Kidney tubule cell (primary cell): Measurements from ENCODE around the gene LITAF.
"Not testable (repeated sequence)": the region's sequence is repeated elsewhere in the genome, so short reads cannot be mapped to it uniquely, and the experiment has no call there.

Source experiments
- DNase-seq: peaks from one replicate; pipeline ENCODE4 v3.0.0-alpha.2; 2018; ENCODE audit warnings: low spot score

The LITAF gene

DNA sequence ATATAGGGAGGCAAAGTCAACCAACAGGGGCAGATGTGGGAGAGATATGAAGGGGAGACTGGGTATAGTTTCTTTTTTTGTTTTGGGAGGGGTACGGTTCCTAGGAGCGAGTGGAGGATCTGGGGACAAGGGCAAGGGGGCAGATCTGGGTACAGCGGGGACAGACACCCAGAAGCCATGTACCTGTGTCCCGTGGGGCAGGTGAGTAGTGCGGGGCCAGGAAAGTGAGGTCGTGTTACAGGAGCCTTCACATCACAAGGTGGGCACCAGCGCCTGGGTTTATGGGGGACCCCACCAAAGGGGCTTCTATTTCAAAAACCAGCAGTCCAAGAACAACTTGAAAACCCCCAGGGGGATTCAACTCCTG is 11.5 kb downstream of the LITAF start:
- no peak for DNase-seq

DNA sequence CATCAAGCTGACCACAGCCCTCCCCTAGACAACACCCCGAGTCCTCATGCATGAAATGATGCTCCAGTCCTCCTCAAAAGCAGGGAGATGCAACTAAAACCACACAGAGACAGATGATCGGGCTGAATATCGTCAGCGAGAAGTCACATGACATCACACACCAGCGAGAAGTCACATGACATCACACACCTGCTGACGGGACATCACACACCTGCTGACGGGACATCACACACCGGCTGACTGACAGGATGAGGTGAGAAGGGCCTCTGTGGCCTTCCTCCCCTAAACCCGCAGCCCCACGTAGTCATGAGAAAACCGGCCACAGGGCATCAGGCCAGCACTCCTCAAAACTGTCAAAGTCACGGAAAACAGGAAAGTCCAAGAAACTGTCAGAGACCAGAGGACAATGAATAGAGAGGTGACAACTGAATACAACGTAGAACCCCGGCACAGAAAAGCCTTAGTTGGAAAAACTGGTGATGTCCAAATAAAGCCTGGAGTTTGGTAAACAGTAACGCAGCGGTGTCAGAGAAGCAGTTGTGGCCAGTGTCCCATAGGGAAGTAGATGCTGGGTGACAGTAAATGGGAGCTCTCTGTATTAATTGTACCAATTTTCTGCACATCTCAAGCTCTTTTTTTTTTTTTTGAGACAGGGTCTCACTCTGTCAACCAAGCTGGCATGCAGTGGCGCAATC is 14.3 kb downstream of the LITAF start:
- no peak for DNase-seq

DNA sequence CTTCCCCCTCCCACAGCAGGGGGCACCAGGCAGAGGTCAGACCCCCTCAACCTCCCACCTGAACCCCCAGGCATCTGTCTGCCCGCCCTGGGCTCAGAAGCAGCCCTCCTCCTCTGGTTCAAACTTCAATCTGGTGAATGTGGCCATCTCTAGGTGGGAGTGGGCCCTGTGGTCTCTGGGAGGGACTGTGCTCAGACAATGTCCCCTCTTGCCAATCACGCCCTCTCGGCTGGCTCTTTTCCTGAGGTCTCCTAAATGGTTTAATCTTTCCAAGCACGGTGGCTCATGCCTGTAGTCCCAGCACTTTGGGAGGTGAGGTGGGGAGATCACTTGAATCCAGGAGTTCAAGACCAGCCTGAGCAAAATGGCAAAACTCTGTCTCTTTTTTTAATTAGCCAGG is 15.2 kb downstream of the LITAF start:
- DNase-seq, result no peak

DNA sequence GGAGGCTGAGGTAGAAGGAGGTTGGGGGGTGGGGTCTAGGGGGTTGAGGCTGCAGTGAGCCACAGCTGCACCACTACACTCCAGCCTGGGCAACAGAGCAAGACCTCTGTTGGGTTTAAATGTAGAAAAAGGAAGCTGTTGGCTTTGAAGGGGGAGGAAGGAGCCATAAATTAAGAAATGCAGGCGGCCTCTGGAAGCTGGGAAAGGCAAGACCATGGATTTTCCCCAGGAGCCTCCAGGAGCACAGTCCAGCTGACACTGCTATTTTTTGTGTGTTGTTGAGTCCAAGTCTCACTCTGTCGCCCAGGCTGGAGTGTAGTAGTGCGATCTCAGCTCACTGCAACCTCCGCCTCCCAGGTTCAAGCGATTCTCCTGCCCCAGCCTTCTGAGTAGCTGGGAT is 15.9 kb downstream of the LITAF start:
- DNase-seq, result no peak

DNA sequence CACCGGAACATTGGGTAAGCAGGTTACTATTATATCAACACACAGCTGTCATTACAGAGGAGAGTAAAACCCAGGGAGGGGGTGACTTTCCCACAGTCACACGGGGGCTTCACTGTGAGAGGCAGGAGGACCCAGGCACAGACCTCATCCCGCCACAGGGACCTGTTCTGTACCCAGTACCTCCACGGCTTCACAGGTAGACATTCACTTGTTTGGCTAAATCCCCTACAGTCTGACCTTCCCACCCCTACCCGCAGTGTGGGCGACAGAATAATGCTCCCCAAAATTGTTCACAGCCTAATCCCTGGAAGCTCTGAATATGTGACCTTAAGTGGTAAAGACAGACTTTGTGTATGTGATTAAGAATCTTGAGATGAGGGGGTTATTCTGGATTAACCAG is 16.5 kb downstream of the LITAF start:
- no peak for DNase-seq

DNA sequence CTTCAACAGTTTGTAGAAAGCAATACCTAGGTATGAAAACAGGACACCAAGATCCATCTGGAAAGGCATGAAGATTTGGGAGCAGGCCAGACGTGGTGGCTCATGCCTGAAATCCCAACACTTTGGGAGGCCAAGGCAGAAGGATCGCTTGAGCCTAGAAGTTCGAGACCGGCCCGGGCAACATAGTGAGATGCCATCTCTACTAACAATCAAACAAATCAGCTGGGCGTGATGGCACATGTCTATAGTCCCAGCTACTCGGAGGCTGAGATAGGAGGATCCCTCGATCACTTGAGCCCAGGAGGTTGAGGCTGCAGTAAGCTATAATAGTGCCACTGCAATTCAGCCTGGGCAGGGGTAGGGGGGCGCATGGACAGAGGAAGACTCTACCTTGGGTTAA is 20.3 kb downstream of the LITAF start:
- no peak for DNase-seq

DNA sequence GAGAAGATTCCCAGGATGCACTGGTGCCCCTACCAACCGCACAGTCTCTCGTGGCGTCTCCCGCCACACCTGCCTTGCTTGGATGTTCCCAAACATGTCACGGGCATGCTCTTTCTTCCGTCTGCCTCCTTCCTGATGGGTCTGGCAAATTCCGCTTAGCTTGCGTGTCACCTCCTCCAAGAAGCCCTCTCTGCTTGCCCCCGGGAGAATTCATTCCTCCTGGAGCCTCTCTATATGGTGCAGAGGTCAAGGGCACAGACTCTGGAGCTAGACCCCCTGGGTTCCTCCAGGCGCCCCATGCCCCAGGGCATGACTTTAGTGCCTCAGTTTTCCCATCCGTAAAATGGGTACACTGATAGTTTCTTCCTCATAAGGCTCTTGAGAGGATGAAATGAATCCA is 21.1 kb downstream of the LITAF start:
- no peak for DNase-seq

DNA sequence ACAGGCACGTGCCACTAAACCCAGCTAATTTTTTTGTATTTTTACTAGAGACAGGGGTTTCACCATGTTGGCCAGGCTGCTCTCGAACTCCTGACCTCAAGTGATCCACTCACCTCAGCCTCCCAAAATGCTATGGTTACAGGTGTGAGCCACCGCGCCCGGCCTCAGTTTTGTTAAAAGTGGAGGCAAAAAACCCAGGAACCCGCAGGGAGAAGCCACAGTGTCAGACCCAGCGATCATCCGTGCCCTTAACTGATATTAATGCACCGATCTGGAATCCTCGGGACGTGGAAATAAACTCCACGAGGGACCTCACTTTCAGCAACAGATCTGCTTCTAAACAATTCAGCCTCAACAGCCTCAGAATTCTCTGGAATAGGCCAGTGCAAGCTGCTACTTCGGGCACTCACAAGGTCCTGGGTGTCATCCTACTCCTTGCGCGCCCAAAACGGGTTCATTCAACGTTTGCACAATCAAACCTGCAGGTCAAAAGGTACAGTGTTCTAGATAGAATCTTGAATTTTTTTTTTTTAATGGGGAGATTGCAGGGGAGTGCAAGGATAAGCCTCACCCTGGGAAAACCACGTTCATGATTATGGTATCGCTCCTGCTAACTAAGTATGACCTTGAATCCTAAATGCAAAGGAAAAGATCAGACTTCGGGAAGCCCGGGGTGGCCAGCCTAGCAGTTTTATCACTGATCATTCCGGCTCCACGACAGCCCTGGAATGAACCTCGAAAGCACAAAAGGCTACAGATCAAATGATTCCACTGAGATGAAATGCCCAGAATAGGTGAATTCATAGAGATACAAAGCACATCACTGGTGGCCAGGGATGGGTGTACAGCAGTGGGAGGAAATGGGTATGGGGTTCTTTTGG is 22.4 kb downstream of the LITAF start:
- no peak for DNase-seq

DNA sequence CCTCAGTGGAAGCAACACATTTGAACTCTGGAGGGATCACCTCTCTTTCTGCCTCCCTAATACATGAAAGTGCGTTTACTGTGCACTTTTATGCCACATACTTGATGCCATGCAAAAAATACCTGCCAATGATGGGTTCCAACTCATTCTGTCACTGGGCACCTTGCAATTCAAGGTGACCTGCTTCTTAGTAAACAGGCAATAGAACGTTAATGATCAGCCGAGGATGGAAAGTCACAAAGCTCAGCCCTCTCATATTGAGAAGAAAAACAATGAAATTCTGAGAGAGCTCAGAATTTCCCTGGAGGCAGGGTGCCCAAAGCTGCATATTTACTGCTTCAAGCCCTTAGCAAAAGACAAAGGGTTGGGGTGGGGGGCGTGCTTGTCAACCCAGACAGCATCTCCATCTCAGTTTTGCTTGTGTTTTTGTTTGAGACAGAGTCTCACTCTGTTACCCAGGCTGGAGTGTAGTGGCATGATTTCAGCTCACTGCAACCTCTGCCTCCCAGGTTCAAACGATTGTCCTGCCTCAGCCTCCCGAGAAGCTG is 23.2 kb downstream of the LITAF start:
- DNase-seq, result peak; percentile 47

DNA sequence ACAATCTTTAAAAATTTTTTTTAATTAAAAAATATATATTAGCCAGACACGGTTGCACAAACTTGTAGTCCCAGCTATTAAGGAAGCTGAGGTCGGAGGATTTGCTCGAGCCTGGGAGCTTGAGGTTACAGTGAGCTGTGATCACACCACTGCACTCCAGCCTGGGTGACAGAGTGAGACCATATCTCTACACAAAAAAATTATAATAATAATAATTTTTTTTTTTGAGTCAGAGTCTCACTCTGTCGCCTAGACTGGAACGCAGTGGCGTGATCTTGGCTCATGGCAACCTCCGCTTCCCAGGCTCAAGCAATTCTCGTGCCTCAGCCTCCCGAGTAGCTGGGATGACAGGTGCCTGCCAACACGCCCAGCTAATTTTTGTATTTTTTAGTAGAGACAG is 23.8 kb downstream of the LITAF start:
- DNase-seq, result no peak

DNA sequence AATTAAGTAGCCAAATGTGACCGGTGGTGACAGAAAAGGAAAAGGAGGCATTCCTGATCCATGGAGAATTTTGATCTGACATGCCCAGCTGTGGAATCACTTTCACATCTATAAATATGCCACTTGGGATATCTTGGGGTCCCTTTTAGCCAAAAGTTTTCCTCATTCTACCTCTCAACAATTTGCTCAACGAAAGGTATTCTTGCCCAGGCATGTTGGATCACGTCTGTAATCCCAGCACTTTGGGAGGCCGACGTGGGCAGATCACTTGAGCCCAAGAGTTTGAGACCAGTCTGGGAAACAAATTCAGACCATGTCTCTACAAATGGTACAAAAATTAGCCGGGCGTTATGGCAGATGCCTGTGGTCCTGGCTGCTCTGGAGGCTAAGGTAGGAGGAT is 24.3 kb downstream of the LITAF start:
- no peak for DNase-seq

DNA sequence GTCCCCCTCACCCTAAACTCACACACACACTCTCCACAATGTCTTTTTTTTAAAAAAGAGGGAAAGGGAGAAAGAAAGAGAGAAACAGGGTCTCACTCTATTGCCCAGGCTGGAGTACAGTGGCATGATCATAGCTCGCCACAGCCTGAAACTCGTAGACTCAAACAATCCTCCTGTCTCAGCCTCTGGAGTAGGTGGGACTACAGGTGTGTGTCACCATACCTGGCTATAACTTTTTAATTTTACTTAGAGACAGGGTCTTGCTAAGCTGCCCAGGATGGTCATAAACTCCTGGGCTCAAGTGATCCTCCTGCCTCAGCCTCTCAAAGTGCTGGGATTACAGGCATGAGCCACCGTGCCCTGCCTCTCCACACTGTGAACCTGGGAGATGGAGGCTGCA is 24.9 kb downstream of the LITAF start:
- DNase-seq, result no peak

DNA sequence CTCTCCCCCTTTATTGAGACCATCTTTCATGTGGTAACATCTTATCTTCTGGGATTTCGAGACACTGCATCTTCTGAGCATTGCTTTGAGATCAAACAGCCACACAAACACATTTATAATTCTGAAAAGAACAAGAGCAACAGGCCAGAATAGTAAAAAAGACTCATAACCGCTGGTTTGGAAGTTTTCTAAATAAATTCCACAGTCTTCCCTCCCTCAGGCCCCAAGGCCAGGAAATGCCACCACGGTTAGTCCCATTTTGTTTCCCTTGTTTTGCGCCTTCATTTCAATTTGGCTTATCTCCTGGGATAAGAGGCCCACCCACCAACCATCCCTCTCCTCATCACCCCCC is 25.3 kb downstream of the LITAF start:
- DNase-seq, result no peak

DNA sequence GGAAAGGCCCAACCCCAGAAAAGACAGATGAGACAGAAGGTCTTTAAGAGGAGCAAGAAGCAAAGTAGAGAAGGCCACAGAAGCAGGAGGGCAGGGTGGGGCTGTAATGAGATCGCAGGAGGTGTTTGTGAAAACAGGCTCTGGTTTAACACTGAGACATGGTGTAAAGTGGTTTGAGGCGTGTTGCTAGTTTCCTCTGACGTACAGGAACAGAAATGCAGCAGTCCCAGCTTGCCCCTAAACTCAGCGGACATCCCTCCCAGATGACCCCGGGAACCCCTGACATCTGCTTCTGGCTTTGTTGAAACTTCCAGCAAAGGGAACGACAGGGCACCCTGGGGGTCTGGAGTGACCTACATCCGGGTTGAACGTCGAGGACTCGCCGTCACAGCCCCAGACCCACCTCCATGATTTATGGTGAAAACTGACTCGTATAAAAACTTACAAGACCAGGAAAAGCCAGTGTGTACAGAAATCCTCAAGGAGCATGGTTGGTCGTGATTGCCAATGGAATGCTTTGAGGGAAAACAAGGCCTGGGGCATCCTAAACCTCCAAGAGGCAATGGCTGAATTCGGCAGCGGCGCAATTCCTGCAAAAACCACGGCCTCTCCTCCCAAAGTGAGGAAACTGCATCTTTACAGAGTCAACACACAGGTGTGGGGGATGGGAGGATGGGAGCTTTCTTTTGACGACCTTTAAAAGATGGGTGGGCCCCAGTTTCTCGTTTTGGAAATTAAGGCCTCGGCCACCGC is 25.8 kb downstream of the LITAF start:
- no peak for DNase-seq

DNA sequence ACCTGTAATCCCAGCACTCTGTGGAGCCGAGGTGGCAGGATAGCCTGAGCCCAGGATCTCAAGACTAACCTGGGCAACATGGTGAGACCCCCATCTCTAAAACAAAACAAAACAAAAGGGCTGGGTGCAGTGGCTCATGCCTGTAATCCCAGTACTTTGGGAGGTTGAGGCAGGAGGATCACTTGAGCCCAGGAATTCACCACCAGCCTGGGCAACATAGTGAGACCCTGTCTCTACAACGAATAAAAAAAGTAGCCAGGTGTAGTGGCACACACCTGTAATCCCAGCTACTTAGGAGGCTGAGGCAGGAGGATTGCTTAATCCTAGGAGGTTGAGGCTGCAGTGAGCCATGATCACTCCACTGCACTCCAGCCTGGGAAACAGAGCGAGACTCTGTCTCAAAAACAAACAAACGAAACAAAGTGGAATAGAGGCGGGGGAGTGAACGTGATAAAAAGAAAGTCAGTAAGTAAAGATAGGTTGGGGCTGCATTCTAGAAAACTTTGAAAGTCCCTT is 28.4 kb downstream of the LITAF start:
- DNase-seq, result not testable (repeated sequence)

DNA sequence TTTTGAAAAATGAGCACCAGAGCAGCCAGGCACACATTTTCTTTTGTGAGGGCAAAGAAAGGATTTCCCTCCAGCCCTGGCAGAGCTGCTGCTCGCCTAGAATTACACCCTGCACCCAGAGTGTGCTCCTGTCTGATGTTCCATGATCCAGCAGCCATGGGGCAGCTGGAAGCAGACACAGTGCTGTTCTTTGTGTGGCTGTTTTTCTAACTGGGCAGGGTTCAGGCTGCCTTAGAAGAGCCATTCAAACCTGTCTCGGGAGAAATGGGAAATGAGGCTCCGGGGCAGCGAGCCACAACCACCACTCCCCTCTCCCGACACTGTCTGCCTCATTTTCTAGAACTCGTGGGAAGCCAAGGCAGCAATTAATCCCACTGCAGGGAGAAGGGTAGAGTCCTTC is 28.9 kb downstream of the LITAF start:
- no peak for DNase-seq

DNA sequence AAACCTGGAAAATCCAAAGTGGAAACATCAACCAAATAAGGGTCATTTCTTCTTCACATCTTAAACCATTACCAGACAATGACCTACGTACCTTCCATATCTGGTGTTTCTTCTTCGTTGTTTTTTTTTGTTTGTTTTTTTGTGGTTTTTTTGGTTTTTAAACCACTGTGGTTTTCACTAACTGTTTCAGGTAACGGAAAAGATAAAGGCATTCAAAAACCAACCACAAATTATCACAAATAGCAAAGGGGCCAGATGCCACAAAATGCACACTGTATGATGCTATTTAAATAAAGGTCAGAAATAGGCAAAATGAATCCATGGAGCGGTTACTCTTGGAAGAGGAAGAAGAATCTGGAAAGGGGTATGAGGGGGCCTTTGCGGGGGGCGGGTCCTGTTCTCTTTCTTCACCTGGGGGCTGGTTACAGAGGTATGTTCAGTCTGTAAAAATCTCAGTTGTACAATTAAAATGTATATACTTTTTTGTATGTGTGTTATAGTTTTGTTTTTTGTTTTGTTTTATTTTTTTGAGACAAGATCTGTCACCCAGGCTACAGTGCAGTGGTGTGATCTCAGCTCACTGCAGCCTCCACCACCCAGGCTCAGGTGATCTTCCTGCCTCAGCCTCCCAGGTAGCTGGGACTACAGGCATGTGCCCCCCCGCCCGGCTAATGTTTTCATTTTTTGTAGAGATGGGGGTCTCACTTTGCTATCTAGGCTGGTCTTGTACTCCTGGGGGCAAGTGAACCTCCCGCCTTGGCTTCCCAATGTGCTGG is 29.6 kb downstream of the LITAF start:
- no peak for DNase-seq

DNA sequence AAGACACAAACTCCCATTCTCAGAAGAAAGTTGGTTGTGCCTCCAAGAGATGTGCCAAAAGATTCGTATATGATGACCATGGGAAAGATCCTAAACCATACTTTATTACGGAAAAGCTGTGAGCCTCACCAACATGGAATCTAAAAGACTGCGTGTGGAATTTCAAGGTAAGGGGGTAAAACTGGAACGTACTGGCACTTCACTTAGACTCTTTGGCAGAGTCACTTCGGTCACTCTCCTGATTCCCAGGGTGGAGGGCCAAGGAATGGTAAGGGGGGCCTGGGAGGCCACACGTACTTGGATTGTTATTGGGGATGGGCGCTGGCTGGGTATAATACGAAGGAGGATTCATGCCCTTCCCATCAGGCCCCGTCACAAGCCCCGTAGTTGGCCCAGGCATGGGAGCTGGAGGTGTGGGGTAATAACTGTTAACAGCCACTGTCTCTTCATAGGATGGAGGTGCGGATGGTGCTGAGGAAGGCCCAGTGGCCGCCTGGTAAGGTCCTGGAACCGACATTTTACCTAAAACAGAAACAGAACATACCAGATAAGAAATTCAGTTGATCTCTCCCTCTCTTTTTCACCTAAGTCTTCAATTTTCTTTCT is 30.4 kb downstream of the LITAF start:
- DNase-seq, result no peak

DNA sequence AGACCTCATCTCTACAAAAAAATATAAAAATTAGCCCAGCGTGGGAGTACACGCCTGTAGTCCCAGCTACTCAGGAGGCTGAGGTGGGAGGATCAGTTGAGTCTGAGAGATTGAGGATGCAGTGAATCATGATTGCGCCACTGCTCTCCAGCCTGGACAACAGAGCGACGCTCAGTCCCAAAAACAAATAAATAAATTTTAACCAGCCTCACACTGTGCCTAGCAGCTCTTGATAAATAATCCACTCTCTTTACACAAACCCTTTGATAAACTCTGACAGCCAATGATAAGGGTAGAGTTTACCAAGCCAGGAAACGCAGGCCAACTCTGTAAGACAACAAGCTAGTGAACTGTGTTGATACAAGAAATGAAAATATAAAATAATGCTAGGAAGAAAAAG is 32.7 kb downstream of the LITAF start:
- DNase-seq, result no peak

DNA sequence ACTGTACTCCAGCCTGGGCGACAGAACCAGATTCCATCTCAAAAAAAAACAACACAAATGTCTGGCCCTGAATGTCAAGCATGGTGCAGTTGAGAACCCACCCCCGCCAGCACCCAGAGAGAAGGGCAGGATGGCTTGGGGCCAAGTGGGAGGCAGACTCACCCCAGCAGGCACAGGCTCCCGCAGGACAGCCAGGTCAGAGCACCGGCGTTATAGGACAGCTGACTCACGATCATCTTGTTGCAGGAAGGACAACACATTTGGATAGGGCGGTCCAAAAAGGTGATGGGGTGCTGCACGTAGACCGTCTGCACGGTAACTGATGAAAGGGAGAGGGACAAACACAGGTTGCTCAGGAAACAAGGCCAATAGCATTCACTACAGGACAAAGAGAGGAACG is 33.3 kb downstream of the LITAF start:
- peak; percentile 31 for DNase-seq

DNA sequence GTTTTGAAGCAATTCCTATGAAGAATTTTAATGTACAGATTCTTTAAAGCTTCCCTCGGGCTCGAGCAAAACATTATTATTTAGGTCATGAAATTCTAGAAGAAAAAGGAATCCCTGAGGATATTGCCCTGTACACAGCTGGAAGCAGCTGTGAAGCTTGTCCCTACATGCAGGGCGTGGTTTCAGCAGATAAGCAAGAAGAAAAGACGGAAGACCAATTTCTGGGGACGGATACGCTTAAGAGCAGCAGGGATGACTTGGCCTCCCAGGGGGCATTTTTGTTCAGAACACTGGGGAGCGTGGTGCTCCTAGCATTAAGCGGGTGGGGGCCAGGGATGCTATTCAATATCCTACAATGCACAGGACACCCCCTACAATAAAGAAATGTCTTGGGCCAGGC is 34.3 kb downstream of the LITAF start:
- no peak for DNase-seq
